Heart right ventricle (tissue), 16 donors: ENCODE measurements around the gene KLHL25. TPM values are rescaled to one million over a fixed set of nuclear protein-coding genes. Genes with fewer than 3 reads are reported as not detected.

ENCODE experiments used
- ATAC-seq, 8 donors: fragments of 200-7000 bp; cut with Tn5 transposase; one replicate each; pipeline ENCODE4 v1.9.1; 2020; ENCODE audit warnings: mild to moderate bottlenecking in 8 of 8, moderate library complexity in 8 of 8, moderate number of reproducible peaks in 1 of 8
- DNase-seq, 2 donors: peaks; one replicate each; pipeline ENCODE4 v3.0.0-alpha.2; 2020
- H3K27ac ChIP-seq, 10 donors: fragments of 200-600 bp; sonication (generic) in 2 of 10; one replicate each; pipeline versions ENCODE4 v1.5.0 to v1.8.0; 2020 to 2022; ENCODE audit warnings: mild to moderate bottlenecking in 3 of 10
- H3K27me3 ChIP-seq, 7 donors: fragments of 200-600 bp; one replicate each; pipeline ENCODE4 v1.8.0; 2021 to 2022; ENCODE audit warnings: mild to moderate bottlenecking in 2 of 7
- H3K36me3 ChIP-seq, 9 donors: fragments of 200-600 bp; sonication (generic) in 1 of 9; one replicate each; pipeline versions ENCODE4 v1.5.0 to v1.8.0; 2020 to 2022; ENCODE audit warnings: mild to moderate bottlenecking in 2 of 9
- H3K4me1 ChIP-seq, 9 donors: fragments of 200-600 bp; sonication (generic) in 1 of 9; one replicate each; pipeline versions ENCODE4 v1.5.0 to v1.8.0; 2020 to 2022; ENCODE audit warnings: mild to moderate bottlenecking in 4 of 9
- H3K4me3 ChIP-seq, 10 donors: fragments of 200-600 bp; sonication (generic) in 2 of 10; one replicate each; pipeline versions ENCODE4 v1.5.0 to v1.8.0; 2020 to 2022; ENCODE audit warnings: mild to moderate bottlenecking in 7 of 10, moderate library complexity in 2 of 10
- H3K9me3 ChIP-seq, 11 donors: fragments of 200-600 bp in 10 of 11; sonication (generic) in 2 of 11; one replicate each; pipeline versions ENCODE4 v1.5.0 to v1.8.0; 2013 to 2022; ENCODE audit warnings: mild to moderate bottlenecking in 2 of 11, control low read depth in 1 of 11, moderate library complexity in 1 of 11
- CTCF ChIP-seq, 9 donors: fragments of 200-600 bp; sonication (generic) in 2 of 9; IDR thresholded peaks; one replicate each; pipeline versions ENCODE4 v1.5.0 to v1.8.0; 2021 to 2022; ENCODE audit warnings: antibody characterized with exemption in 9 of 9, mild to moderate bottlenecking in 5 of 9, moderate library complexity in 1 of 9
- WGBS, 2 donors: extraction: QIAGEN DNeasy Blood & Tissue Kit; methylation state at CpG; one replicate each; pipeline ENCODE4 v1.1.7; 2013; ENCODE audit warnings: inconsistent platforms in 1 of 2; 5-methylcytosine and 5-hydroxymethylcytosine counted together
- intact Hi-C, 10 donors: fragments of 100-400 bp; cut with DNase I; formaldehyde crosslinking; loops; one replicate each; pipeline versions ENCODE4 v1.11.1 to v1.14.2; 2022
- polyA plus RNA-seq, 2 donors: library from polyadenylated mRNA; stranded (reverse); fragments of 200-250 nt; gene quantifications; one replicate each; pipeline ENCODE4 v1.2.3, GENCODE V29; 2013
- total RNA-seq, 10 donors: library from RNA; stranded (reverse); fragmentation: NEBNext Ultra II Directional in 3 of 10; extraction: Animal tissue kit (Norgen Biotek cat#: 25700) in 3 of 10; gene quantifications; one replicate each; pipeline versions ENCODE4 v1.2.1 to v1.2.4, GENCODE V29; 2021 to 2023
- donor health status: Arrhythmogenic right ventricular cardiomyopathy.
- donor health status: ischemic (EF 13 %, LVEDD 7.1; RV severe dilation, severe dysfunction).
- donor health status: healthy with polysubstance abuse.
- donor health status: DM: no; HTN: yes; CAD: no.
- donor health status: DM: no; HTN: no; CAD: no.
- donor health status: ischemic (EF 25% LVEDD 6.9; RV normal size, moderate dysfunction).
- donor health status: ischemic (EF 25% LVEDD 5.7; RV mildly dilated, moderate dysfunction).
- donor health status: healthy.
- donor health status: DM: yes; HTN: yes; CAD: no.
- donor health status: Ischemic cardiomyopathy.
- donor health status: ischemic (EF 35%, LVEDD 5.7; RV mildly dilated, moderate dysfunction).
- donor health status: nonischemic (EF 11% LVEDD 7.7; RV severe dilation, severe dysfunction).
- donor health status: DM: yes; HTN: yes; CAD: no.
- donor health status: PGD.
- donor health status: ischemic (EF 29% LVEDD 5.4; RV normal size, mild dysfunction).
- donor health status: nonischemic (EF 23%, LVEDD 6.1; RV moderate dilation, normal function).

The KLHL25 gene
- total and polyA plus RNA-seq, 12 donors: 1.9 to 9.2 (median 3.2) TPM

- no peak for DNase-seq
These were observed 26.8 kb upstream of the KLHL25 start for GRCh38 chr15:85821545-85821944.

GRCh38 chr15:85819938-85820337, 25.2 kb upstream of the KLHL25 start:
- no peaks in the 10 kb centered on the region for H3K4me1 ChIP-seq
- no peak for TF ChIP-seq CTCF (IDR thresholded peaks at IDR 0.05)
- H3K27ac ChIP-seq: no peak overlapping the region
- H3K27me3 ChIP-seq: no peaks in the 10 kb centered on the region
- 86 to 90% methylated on average over 5 of the region's 5 CpGs for WGBS, 2 donors
- no peak overlapping the region for H3K4me3 ChIP-seq
- no peak for ATAC-seq
- intact Hi-C loops: loop anchor here in 1 of 10 donors (10.0 kb wide), 1 partner anchor 55 kb away; no protein-coding TSS in a partner anchor
- DNase-seq: no peak
- H3K36me3 ChIP-seq: no peaks in the 10 kb centered on the region
- no peaks in the 10 kb centered on the region for H3K9me3 ChIP-seq

More at GRCh38 chr15:85821545-85821944, 26.8 kb upstream of the KLHL25 start:
- intact Hi-C loops: loop anchor here in 1 of 10 donors (10.0 kb wide), 1 partner anchor 57 kb away; no protein-coding TSS in a partner anchor
- H3K27ac ChIP-seq: no peak overlapping the region
- no peaks in the 10 kb centered on the region for H3K27me3 ChIP-seq
- ATAC-seq: no peak
- H3K9me3 ChIP-seq: no peaks in the 10 kb centered on the region
- WGBS, 2 donors: 83 to 87% methylated on average over 6 of the region's 6 CpGs
- no peaks in the 10 kb centered on the region for H3K36me3 ChIP-seq
- H3K4me3 ChIP-seq: no peak overlapping the region
- TF ChIP-seq CTCF (IDR thresholded peaks at IDR 0.05): no peak
- no peaks in the 10 kb centered on the region for H3K4me1 ChIP-seq

GRCh38 chr15:85813234-85813633, 18.5 kb upstream of the KLHL25 start:
- TF ChIP-seq CTCF (IDR thresholded peaks at IDR 0.05): no peak
- no peak overlapping the region for H3K27ac ChIP-seq
- no peaks in the 10 kb centered on the region for H3K4me1 ChIP-seq
- no peaks in the 10 kb centered on the region for H3K36me3 ChIP-seq
- no peaks in the 10 kb centered on the region for H3K27me3 ChIP-seq
- no peaks in the 10 kb centered on the region for H3K9me3 ChIP-seq
- no peak for ATAC-seq
- no peak for DNase-seq
- H3K4me3 ChIP-seq: no peak overlapping the region
- intact Hi-C loops: no loop called here

- ATAC-seq: no peak
- no peak for DNase-seq
- Histone ChIP-seq H3K9me3 (no peaks in the 10 kb centered on the region), H3K4me3 (no peak overlapping the region), H3K27ac (no peak overlapping the region), H3K27me3 (no peaks in the 10 kb centered on the region), H3K36me3 (no peaks in the 10 kb centered on the region), H3K4me1 (peaks cover 0 to under 1% (median 0%) of the 10 kb centered on the region in 9 donors)
- WGBS, 2 donors: 71 to 83% methylated on average over 3 of the region's 3 CpGs
- intact Hi-C loops: no loop called here
- TF ChIP-seq CTCF (IDR thresholded peaks at IDR 0.05): no peak
These were observed 15.3 kb upstream of the KLHL25 start for GRCh38 chr15:85810075-85810474.
